H1 (cell line): Measurements from ENCODE around the gene CPXM1. TPM values are rescaled to one million over a fixed set of nuclear protein-coding genes. Genes with fewer than 3 reads are reported as not detected.
A peak's percentile ranks its signal among the peaks of the same experiment; 100 is the strongest.

Experiments
- CTCF ChIA-PET: fragments of 300-600 bp; sonication (Branson Sonifier 250); formaldehyde crosslinking; loops from one replicate; lab custom pipeline; 2021; ENCODE audit not compliant: partially characterized antibody; lab: Charles Lee
- POLR2A ChIA-PET: fragments of 300-600 bp; sonication (Branson Sonifier 250); formaldehyde crosslinking; loops from one replicate; lab custom pipeline; 2021; ENCODE audit warnings: inconsistent platforms; ENCODE audit not compliant: partially characterized antibody; lab: Charles Lee
- DNase-seq, 2 experiments: peaks; one replicate each; pipeline versions ENCODE4 v3.0.0 to v3.0.0-alpha.2; 2010 to 2022; ENCODE audit warnings: low spot score in 2 of 2, low read depth in 1 of 2, mixed read lengths in 1 of 2
- FAIRE-seq: peaks from 2 replicates; lab custom pipeline; 2011; peaks lifted over from hg19 to GRCh38; lab: Jason Lieb, UNC
- H2AFZ ChIP-seq: 2 replicates; pipeline ENCODE4 v1.8.1; 2012; ENCODE audit warnings: low read length, inconsistent platforms
- H2AK5ac ChIP-seq: 2 replicates; pipeline ENCODE4 v1.6.1; 2013; ENCODE audit warnings: low read depth, low read length
- H2BK120ac ChIP-seq: replicated peaks from 2 replicates; pipeline ENCODE3; 2013; ENCODE audit warnings: low read depth, low read length, inconsistent platforms
- H2BK12ac ChIP-seq: 2 replicates; pipeline ENCODE4 v1.6.1; 2013; ENCODE audit warnings: low read depth, low read length
- H2BK15ac ChIP-seq: 2 replicates; pipeline ENCODE4 v1.6.1; 2013; ENCODE audit warnings: low read length
- H2BK20ac ChIP-seq: 2 replicates; pipeline ENCODE4 v1.6.1; 2013; ENCODE audit warnings: low read length
- H2BK5ac ChIP-seq: 2 replicates; pipeline ENCODE4 v1.6.1; 2013; ENCODE audit warnings: low read depth, low read length
- H3K14ac ChIP-seq: 2 replicates; pipeline ENCODE4 v1.6.1; 2013; ENCODE audit warnings: inconsistent platforms; ENCODE audit not compliant: insufficient read length
- H3K18ac ChIP-seq: 2 replicates; pipeline ENCODE4 v1.6.1; 2013; ENCODE audit warnings: low read length; ENCODE audit errors: extremely low read depth
- H3K23ac ChIP-seq: 2 replicates; pipeline ENCODE4 v1.6.1; 2013; ENCODE audit warnings: inconsistent platforms; ENCODE audit not compliant: insufficient read length
- H3K23me2 ChIP-seq: 2 replicates; pipeline ENCODE4 v1.6.1; 2013; ENCODE audit warnings: low read depth, low read length
- H3K27ac ChIP-seq: 2 replicates; pipeline ENCODE4 v1.6.1; 2011; ENCODE audit warnings: low read depth, low read length, inconsistent platforms
- H3K27me3 ChIP-seq, 4 experiments: replicated peaks in 1 of 4; 1 replicate in 1 of 4; 2 replicates in 3 of 4; pipeline versions ENCODE4 v1.6.1 to v1.8.1; 2011 to 2013; ENCODE audit warnings: low read length in 3 of 4, mild to moderate bottlenecking in 3 of 4, inconsistent platforms in 2 of 4, mixed read lengths in 2 of 4, moderate library complexity in 1 of 4; ENCODE audit not compliant: control insufficient read depth in 3 of 4, insufficient read depth in 3 of 4; ENCODE audit errors: extremely low read depth in 1 of 4
- H3K36me3 ChIP-seq, 4 experiments: 2 replicates each; pipeline versions ENCODE4 v1.6.1 to v1.8.1; 2011 to 2013; ENCODE audit warnings: mild to moderate bottlenecking in 4 of 4, low read length in 3 of 4, moderate library complexity in 2 of 4, control low read depth in 1 of 4, inconsistent platforms in 1 of 4; ENCODE audit not compliant: insufficient read depth in 4 of 4, control insufficient read depth in 2 of 4
- H3K4ac ChIP-seq: replicated peaks from 2 replicates; pipeline ENCODE3; 2013; ENCODE audit warnings: low read length, low read depth, mixed read lengths, inconsistent platforms; ENCODE audit not compliant: insufficient read length
- H3K4me1 ChIP-seq, 4 experiments: replicated peaks in 1 of 4; 1 replicate in 1 of 4; 2 replicates in 3 of 4; pipeline versions ENCODE4 v1.6.1 to v1.8.1; 2011 to 2013; ENCODE audit warnings: low read length in 3 of 4, inconsistent platforms in 2 of 4, mixed read lengths in 1 of 4; ENCODE audit not compliant: insufficient read depth in 4 of 4, control insufficient read depth in 3 of 4
- H3K4me2 ChIP-seq, 2 experiments: 2 replicates each; pipeline versions ENCODE4 v1.6.1 to v1.8.1; 2011 to 2013; ENCODE audit warnings: low read depth in 2 of 2, low read length in 2 of 2, control low read depth in 1 of 2, inconsistent platforms in 1 of 2, mild to moderate bottlenecking in 1 of 2; ENCODE audit not compliant: insufficient read depth in 1 of 2
- H3K4me3 ChIP-seq, 4 experiments: fragments of 200-600, 300-600 bp in 1 of 4; sonication (generic), shearing (Covaris generic), sonication (Bioruptor Twin) in 1 of 4; 2 replicates each; pipeline versions ENCODE4 v1.5.1 to v1.8.1; 2011 to 2016; ENCODE audit warnings: low read length in 4 of 4, low read depth in 3 of 4, control low read depth in 2 of 4, inconsistent platforms in 2 of 4, mild to moderate bottlenecking in 2 of 4, mixed read lengths in 1 of 4, moderate library complexity in 1 of 4; ENCODE audit not compliant: insufficient read depth in 2 of 4; ENCODE audit errors: extremely low read depth in 1 of 4
- H3K56ac ChIP-seq: replicated peaks from 2 replicates; pipeline ENCODE3; 2013; ENCODE audit warnings: low read depth, mild to moderate bottlenecking, mixed read lengths, low read length, inconsistent platforms; ENCODE audit not compliant: insufficient read length
- H3K79me1 ChIP-seq: 2 replicates; pipeline ENCODE4 v1.6.1; 2013; ENCODE audit warnings: low read depth, low read length, control low read depth
- H3K79me2 ChIP-seq, 2 experiments: 2 replicates each; pipeline versions ENCODE4 v1.6.1 to v1.8.1; 2012 to 2013; ENCODE audit warnings: low read length in 2 of 2, mild to moderate bottlenecking in 2 of 2, inconsistent platforms in 1 of 2; ENCODE audit not compliant: insufficient read depth in 2 of 2, control insufficient read depth in 1 of 2
- H3K9ac ChIP-seq, 4 experiments: replicated peaks in 1 of 4; 1 replicate in 1 of 4; 2 replicates in 3 of 4; pipeline versions ENCODE4 v1.6.1 to v1.8.1; 2011 to 2013; ENCODE audit warnings: low read depth in 3 of 4, low read length in 3 of 4, control low read depth in 2 of 4, mild to moderate bottlenecking in 2 of 4, moderate library complexity in 2 of 4, inconsistent platforms in 1 of 4; ENCODE audit errors: extremely low read depth in 1 of 4
- H3K9me3 ChIP-seq, 2 experiments: 2 replicates each; pipeline versions ENCODE4 v1.6.1 to v1.8.1; 2012 to 2013; ENCODE audit warnings: mild to moderate bottlenecking in 2 of 2, moderate library complexity in 2 of 2, control low read depth in 1 of 2, inconsistent platforms in 1 of 2, low read depth in 1 of 2, low read length in 1 of 2, mixed read lengths in 1 of 2; ENCODE audit not compliant: insufficient read depth in 2 of 2
- H4K20me1 ChIP-seq, 2 experiments: replicated peaks in 1 of 2; 2 replicates each; pipeline versions ENCODE3 to v1.8.1; 2011 to 2013; ENCODE audit warnings: inconsistent platforms in 2 of 2, low read length in 2 of 2, mild to moderate bottlenecking in 1 of 2; ENCODE audit not compliant: insufficient read depth in 2 of 2, control insufficient read depth in 1 of 2
- H4K5ac ChIP-seq: 2 replicates; pipeline ENCODE4 v1.6.1; 2013; ENCODE audit warnings: low read length, low read depth, mixed read lengths, inconsistent platforms; ENCODE audit not compliant: insufficient read length
- H4K8ac ChIP-seq: 2 replicates; pipeline ENCODE4 v1.8.0; 2013; ENCODE audit warnings: mild to moderate bottlenecking, moderate library complexity, low read length, inconsistent platforms; ENCODE audit not compliant: insufficient read depth; ENCODE audit errors: extremely low read depth
- H4K91ac ChIP-seq: replicated peaks from 2 replicates; pipeline ENCODE3; 2013; ENCODE audit warnings: low read length, mixed read lengths, inconsistent platforms; ENCODE audit not compliant: insufficient read length
- CBX8 ChIP-seq: fragments of 300-800, 300-1000 bp; sonication (generic); IDR thresholded peaks from 2 replicates; pipeline ENCODE4 v1.7.1; 2016; ENCODE audit warnings: low read depth, low read length, borderline replicate concordance
- CTBP2 ChIP-seq: IDR thresholded peaks from 2 replicates; pipeline ENCODE4 v1.7.0; 2011; ENCODE audit warnings: borderline replicate concordance, mild to moderate bottlenecking, moderate library complexity, mixed read lengths, low read length; ENCODE audit not compliant: insufficient read depth, insufficient read length
- EGR1 ChIP-seq: IDR thresholded peaks from 2 replicates; pipeline ENCODE4 v1.6.1; 2011; ENCODE audit warnings: low read depth, low read length, borderline replicate concordance
- GABPA ChIP-seq: IDR thresholded peaks from 2 replicates; pipeline ENCODE4 v1.6.1; 2011; ENCODE audit warnings: mild to moderate bottlenecking, low read length, moderate library complexity, borderline replicate concordance; ENCODE audit not compliant: insufficient read depth
- JUN ChIP-seq: IDR thresholded peaks from 2 replicates; pipeline ENCODE4 v1.6.1; 2011; ENCODE audit warnings: low read depth, mild to moderate bottlenecking, improper control_type of control experiment, low read length
- MAFK ChIP-seq: IDR thresholded peaks from 2 replicates; pipeline ENCODE4 v1.6.1; 2012; ENCODE audit warnings: low read depth, mild to moderate bottlenecking, improper control_type of control experiment, low read length
- NRF1 ChIP-seq: IDR thresholded peaks from 2 replicates; pipeline ENCODE4 v1.6.1; 2011; ENCODE audit warnings: mild to moderate bottlenecking, low read depth, low read length, improper control_type of control experiment
- PHF8 ChIP-seq: fragments of 200-600 bp; sonication (generic); conservative IDR thresholded peaks from 2 replicates; pipeline ENCODE4 v1.7.1; 2012; ENCODE audit warnings: low read depth, mild to moderate bottlenecking, inconsistent platforms, low read length, moderate library complexity
- SIRT6 ChIP-seq: IDR thresholded peaks from one replicate; pipeline ENCODE4 v1.7.1; 2012; ENCODE audit warnings: low read length, inconsistent platforms
- TAF7 ChIP-seq: optimal IDR thresholded peaks from 2 replicates; pipeline ENCODE3; 2011; ENCODE audit warnings: low read depth, mild to moderate bottlenecking, inconsistent platforms, low read length, moderate library complexity, borderline replicate concordance
- TBP ChIP-seq: IDR thresholded peaks from 2 replicates; pipeline ENCODE4 v1.6.1; 2011; ENCODE audit warnings: low read depth, low read length, improper control_type of control experiment
- TCF12 ChIP-seq: IDR thresholded peaks from 2 replicates; pipeline ENCODE4 v1.6.1; 2011; ENCODE audit warnings: low read depth, mild to moderate bottlenecking, low read length
- WGBS, 2 experiments: shearing (Covaris generic) in 1 of 2; methylation state at CpG; one replicate each; pipeline versions ENCODE4 v1.1.6 to v1.1.7; 2013 to 2015; ENCODE audit warnings: low lambda C conversion rate in 2 of 2, mixed read lengths in 2 of 2, inconsistent platforms in 1 of 2, low coverage in 1 of 2, missing lambda C conversion rate in 1 of 2; ENCODE audit not compliant: insufficient replicate concordance in 2 of 2, insufficient coverage in 1 of 2, insufficient read length in 1 of 2; ENCODE audit errors: extremely low coverage in 1 of 2, missing lambda C conversion rate in 1 of 2; 5-methylcytosine and 5-hydroxymethylcytosine counted together
- polyA plus RNA-seq, 7 experiments: library from polyadenylated mRNA; depleted of rRNA in 3 of 7; stranded (reverse) in 5 of 7; unstranded in 2 of 7; fragments of >200 nt in 5 of 7; fragments of 200-250 nt in 2 of 7; gene quantifications; 1 replicate in 5 of 7; 2 replicates in 1 of 7; 4 replicates in 1 of 7; pipeline versions ENCODE4 v1.2.1 to v1.2.3, GENCODE V29; 2011 to 2013; ENCODE audit warnings: missing spikeins in 2 of 7, mixed read lengths in 2 of 7
- total RNA-seq: library from RNA; stranded (reverse); fragmentation: NEBNext Ultra II Directional; extraction: Animal tissue kit (Norgen Biotek cat#: 25700); gene quantifications from 2 replicates; pipeline ENCODE4 v1.2.1, GENCODE V29; 2021

CPXM1 gene
- total and polyA plus RNA-seq, 2 of the 8 experiments (the other 6 are each of a cell fraction or from before 2014, with no cell fraction given): 31.3 to 81.9 TPM

DNA sequence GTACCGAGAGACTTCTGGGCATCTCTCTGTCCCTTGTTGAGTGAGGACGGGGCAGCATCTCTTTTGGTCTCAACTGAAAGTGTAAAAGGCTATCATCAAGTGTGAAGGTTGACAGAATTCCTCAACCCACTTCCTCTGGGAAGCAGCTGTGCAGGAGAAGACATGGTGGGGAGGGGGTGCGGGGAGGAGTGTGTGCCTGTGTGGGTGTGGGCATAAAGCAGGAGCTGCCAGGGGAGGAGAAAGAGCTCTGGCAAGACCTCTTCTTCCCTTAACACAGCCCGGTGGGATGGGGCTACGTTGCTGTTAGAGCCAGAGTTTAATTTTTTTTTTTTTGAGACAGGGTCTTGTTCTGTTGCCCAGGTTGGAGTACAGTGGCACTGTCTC, 31.8 kb downstream of the CPXM1 start:
- H3K36me3 ChIP-seq: no peaks in the 10 kb centered on the region
- no peak overlapping the region for H3K27ac ChIP-seq
- H3K9me3 ChIP-seq: no peaks in the 10 kb centered on the region
- H4K5ac ChIP-seq: no peak overlapping the region
- FAIRE-seq (no peak), DNase-seq (no peak)
- H3K4me2 ChIP-seq: no peak overlapping the region
- H3K4ac ChIP-seq: no peak overlapping the region
- no peaks in the 10 kb centered on the region; the same call in 1 of the 2 replicates for H3K23me2 ChIP-seq
- H3K14ac ChIP-seq: no peak overlapping the region
- no peak overlapping the region for H3K9ac ChIP-seq
- H3K23ac ChIP-seq: no peak overlapping the region
- H3K4me1 ChIP-seq: peaks cover 0 to 3% (median 0%) of the 10 kb centered on the region in 4 experiments; a peak in 1 of 7 replicates
- no peak overlapping the region for H2BK20ac ChIP-seq
- H3K79me1 ChIP-seq: no peaks in the 10 kb centered on the region
- H3K18ac ChIP-seq: no peak overlapping the region
- no peak overlapping the region for H3K4me3 ChIP-seq
- 82% methylated on average over 5 of the region's 5 CpGs; no CpG with 5 or more reads in 1 of the 2 experiments for WGBS, 2 experiments
- no peak overlapping the region for H2AK5ac ChIP-seq
- CTCF ChIA-PET: interaction anchor here (0.5 to 6.5 kb wide), 6 partner anchors 8 to 285 kb away, joined by 3 to 43 read pairs (median 3); no protein-coding TSS in a partner anchor
- H2BK5ac ChIP-seq: no peak overlapping the region
- no peak overlapping the region for H2AFZ ChIP-seq
- H3K56ac ChIP-seq: no peak overlapping the region
- no peak overlapping the region for H4K91ac ChIP-seq
- POLR2A ChIA-PET: no interaction called here
- no peaks in the 10 kb centered on the region for H4K20me1 ChIP-seq
- no peak overlapping the region for H2BK120ac ChIP-seq
- no peak overlapping the region for H2BK12ac ChIP-seq
- H2BK15ac ChIP-seq: no peak overlapping the region
- no peaks in the 10 kb centered on the region for H3K79me2 ChIP-seq
- H4K8ac ChIP-seq: peak overlapping the region; percentile 35; the same call in 1 of the 2 replicates
- no peaks in the 10 kb centered on the region; a peak in 1 of 7 replicates for H3K27me3 ChIP-seq
- TF ChIP-seq TBP: no peak
- no peak for TF ChIP-seq NRF1
- no peak for TF ChIP-seq JUN
- no peak for TF ChIP-seq TCF12
- TF ChIP-seq EGR1: no peak
- no peak for TF ChIP-seq SIRT6
- TF ChIP-seq CTBP2: no peak
- no peak for TF ChIP-seq MAFK
- TF ChIP-seq CBX8: no peak
- no peak for TF ChIP-seq PHF8
- no peak for TF ChIP-seq TAF7
- TF ChIP-seq GABPA: no peak
